Ishikawa (cell line): ENCODE results near the gene CHRNA4.

ENCODE experiments used
- CEBPB ChIP-seq: IDR thresholded peaks from 2 replicates; pipeline ENCODE4 v1.6.1; 2012
- CREB1 ChIP-seq: IDR thresholded peaks from 2 replicates; pipeline ENCODE4 v1.6.1; 2012; ENCODE audit warnings: low read depth
- EGR1 ChIP-seq: IDR thresholded peaks from 2 replicates; pipeline ENCODE4 v1.6.1; 2012
- EP300 ChIP-seq: IDR thresholded peaks from 2 replicates; pipeline ENCODE4 v1.6.1; 2012; ENCODE audit warnings: borderline replicate concordance
- FOXM1 ChIP-seq: IDR thresholded peaks from 2 replicates; pipeline ENCODE4 v1.6.1; 2012; ENCODE audit warnings: low read depth, borderline replicate concordance
- MAX ChIP-seq: IDR thresholded peaks from 2 replicates; pipeline ENCODE4 v1.6.1; 2012
- NFIC ChIP-seq: IDR thresholded peaks from 2 replicates; pipeline ENCODE4 v1.6.1; 2012
- RAD21 ChIP-seq: IDR thresholded peaks from 2 replicates; pipeline ENCODE4 v1.6.1; 2012; ENCODE audit warnings: low read depth
- REST ChIP-seq: IDR thresholded peaks from 2 replicates; pipeline ENCODE4 v1.6.1; 2012; ENCODE audit warnings: low read depth, mild to moderate bottlenecking
- TAF1 ChIP-seq: IDR thresholded peaks from 2 replicates; pipeline ENCODE4 v1.6.1; 2012; ENCODE audit warnings: low read depth, mild to moderate bottlenecking
- TCF12 ChIP-seq: IDR thresholded peaks from 2 replicates; pipeline ENCODE4 v1.6.1; 2012; ENCODE audit warnings: low read depth
- TEAD4 ChIP-seq: IDR thresholded peaks from 2 replicates; pipeline ENCODE4 v1.6.1; 2012
- USF1 ChIP-seq: IDR thresholded peaks from 2 replicates; pipeline ENCODE4 v1.6.1; 2012
- YY1 ChIP-seq: IDR thresholded peaks from 2 replicates; pipeline ENCODE4 v1.6.1; 2012; ENCODE audit warnings: low read depth
- ZBTB7A ChIP-seq: IDR thresholded peaks from 2 replicates; pipeline ENCODE4 v1.6.1; 2012; ENCODE audit warnings: low read depth

The CHRNA4 gene

GRCh38 chr20:63343460-63344445, 17.4 kb downstream of the CHRNA4 start:
- TF ChIP-seq MAX, result no peak
- TF ChIP-seq EGR1, result no peak
- TF ChIP-seq FOXM1, result no peak
- no peak for TF ChIP-seq YY1
- TF ChIP-seq CEBPB, result no peak
- no peak for TF ChIP-seq EP300
- TF ChIP-seq RAD21, result no peak
- TF ChIP-seq CREB1, result no peak
- no peak for TF ChIP-seq TEAD4
- no peak for TF ChIP-seq TCF12
- no peak for TF ChIP-seq TAF1
- TF ChIP-seq NFIC, result no peak

GRCh38 chr20:63342561-63343459, 18.3 kb downstream of the CHRNA4 start:
- TF ChIP-seq MAX, result peak; percentile 37; the same call in 1 of the 2 replicates
- 0 out of 2 replicates have a peak, but pooled peaks have one; percentile 3 for TF ChIP-seq USF1
- TF ChIP-seq EP300, result no peak

GRCh38 chr20:63337786-63338420, 23.2 kb downstream of the CHRNA4 start:
- TF ChIP-seq TAF1, result no peak
- no peak for TF ChIP-seq FOXM1
- no peak for TF ChIP-seq EP300
- TF ChIP-seq MAX, result no peak
- no peak for TF ChIP-seq ZBTB7A
- TF ChIP-seq CREB1, result no peak
- TF ChIP-seq YY1, result no peak

- TF ChIP-seq TCF12, result no peak
- no peak for TF ChIP-seq CREB1
- TF ChIP-seq REST, result no peak
Observed at GRCh38 chr20:63336232-63336752, 24.9 kb downstream of the CHRNA4 start.

GRCh38 chr20:63335711-63336110, 25.4 kb downstream of the CHRNA4 start:
- TF ChIP-seq MAX (no peak), ZBTB7A (no peak), FOXM1 (no peak), REST (no peak)

GRCh38 chr20:63335060-63335459, 26.1 kb downstream of the CHRNA4 start:
- TF ChIP-seq YY1, result peak; percentile 57; the same call in 1 of the 2 replicates
